AG04450 (cell line): ENCODE measurements around the gene MTMR3. TPM values are rescaled to one million over a fixed set of nuclear protein-coding genes. Genes with fewer than 3 reads are reported as not detected.

Source experiments
- CTCF ChIA-PET: fragments of 300-600, 350-600 bp; formaldehyde crosslinking; extraction: SDS; loops from one replicate; lab custom pipeline; 2022; ENCODE audit warnings: antibody characterized with exemption, inconsistent platforms; lab: Charles Lee
- POLR2A ChIA-PET: fragments of 350-600 bp; formaldehyde crosslinking; extraction: SDS; loops from one replicate; lab custom pipeline; 2021; ENCODE audit warnings: antibody characterized with exemption, inconsistent platforms; lab: Yijun Ruan, JAX
- DNase-seq: peaks from one replicate; pipeline ENCODE4 v3.0.0-alpha.2; 2011; ENCODE audit warnings: low read depth, low spot score
- H3K27ac ChIP-seq: one replicate; pipeline ENCODE4 v1.5.1; 2012; ENCODE audit warnings: low read depth, low read length, control low read depth
- H3K27me3 ChIP-seq: one replicate; pipeline ENCODE4 v1.6.0; 2012; ENCODE audit warnings: low read length; ENCODE audit not compliant: control insufficient read depth, insufficient read depth
- H3K4me3 ChIP-seq: 2 replicates; pipeline ENCODE4 v1.5.1; 2011; ENCODE audit warnings: mild to moderate bottlenecking, low read depth, low read length, control low read depth
- H3K9me3 ChIP-seq: 2 replicates; pipeline ENCODE4 v1.5.1; 2012; ENCODE audit warnings: low read length; ENCODE audit not compliant: control insufficient read depth, insufficient read depth
- CTCF ChIP-seq: IDR thresholded peaks from 2 replicates; pipeline ENCODE4 v1.5.1; 2011; ENCODE audit warnings: low read depth, low read length, control low read depth, inconsistent platforms
- polyA plus RNA-seq: library from polyadenylated mRNA; depleted of rRNA; stranded (reverse); fragments of >200 nt; gene quantifications from 2 replicates; pipeline ENCODE4 v1.2.3, GENCODE V29; 2011

MTMR3 gene
- polyA plus RNA-seq, 1 experiment = 27.8 TPM

- DNase-seq = no peak
- POLR2A ChIA-PET = interaction anchor here (0.5 kb wide), 1 partner anchor 122 kb away, joined by 3 read pairs; no protein-coding TSS in a partner anchor
- H3K27me3 ChIP-seq = no peaks in the 10 kb centered on the region
- CTCF ChIA-PET = interaction anchor here (1.2 kb wide), 1 partner anchor 57 kb away, joined by 4 read pairs; no protein-coding TSS in a partner anchor
- no peaks in the 10 kb centered on the region; the same call in 1 of the 2 replicates for H3K9me3 ChIP-seq
- H3K4me3 ChIP-seq = no peak overlapping the region
- TF ChIP-seq CTCF = no peak
- no peak overlapping the region for H3K27ac ChIP-seq
Measured at GRCh38 chr22:29948385-29948769, 65.4 kb downstream of the MTMR3 start.

GRCh38 chr22:29949872-29950271 is 66.9 kb downstream of the MTMR3 start:
- H3K9me3 ChIP-seq = no peaks in the 10 kb centered on the region
- ChIA-PET CTCF (no interaction called here), POLR2A (no interaction called here)
- no peak for DNase-seq
- H3K27ac ChIP-seq = no peak overlapping the region
- no peaks in the 10 kb centered on the region for H3K27me3 ChIP-seq
- no peak for TF ChIP-seq CTCF
- no peak overlapping the region for H3K4me3 ChIP-seq

- no peak overlapping the region for H3K27ac ChIP-seq
Measured at GRCh38 chr22:29951791-29952413, 68.9 kb downstream of the MTMR3 start.

GRCh38 chr22:29954203-29954855 is 71.4 kb downstream of the MTMR3 start:
- H3K27ac ChIP-seq = no peak overlapping the region
- DNase-seq = no peak
- no peaks in the 10 kb centered on the region for H3K27me3 ChIP-seq
- ChIA-PET CTCF (interaction anchor here (1.2 kb wide), 1 partner anchor 51 kb away, joined by 3 read pairs; no protein-coding TSS in a partner anchor), POLR2A (no interaction called here)
- H3K9me3 ChIP-seq = no peaks in the 10 kb centered on the region
- no peak overlapping the region for H3K4me3 ChIP-seq
- no peak for TF ChIP-seq CTCF

More at GRCh38 chr22:29951791-29952413, 68.9 kb downstream of the MTMR3 start:
- no peak overlapping the region for H3K4me3 ChIP-seq
- CTCF ChIA-PET = no interaction called here
- no peaks in the 10 kb centered on the region for H3K9me3 ChIP-seq
- DNase-seq = no peak
- no peak for TF ChIP-seq CTCF
- no peaks in the 10 kb centered on the region for H3K27me3 ChIP-seq
- POLR2A ChIA-PET = interaction anchor here (0.5 kb wide), 1 partner anchor 38 kb away, joined by 3 read pairs; no protein-coding TSS in a partner anchor

- TF ChIP-seq CTCF = no peak
- no peak overlapping the region for H3K4me3 ChIP-seq
- no peaks in the 10 kb centered on the region for H3K27me3 ChIP-seq
- DNase-seq = no peak
- ChIA-PET CTCF (no interaction called here), POLR2A (interaction anchor here (0.6 kb wide), 1 partner anchor 34 kb away, joined by 5 read pairs; no protein-coding TSS in a partner anchor)
- H3K27ac ChIP-seq = no peak overlapping the region
- H3K9me3 ChIP-seq = no peaks in the 10 kb centered on the region
Measured at GRCh38 chr22:29956680-29957079, 73.7 kb downstream of the MTMR3 start.
